GM06990 (cell line): ENCODE measurements around the gene ADCK2.
A peak's percentile ranks its signal among the peaks of the same experiment; 100 is the strongest.
"Not testable (repeated sequence)": the region's sequence is repeated elsewhere in the genome, so short reads cannot be mapped to it uniquely, and the experiment has no call there.

Source experiments
- DNase-seq: peaks from one replicate; pipeline ENCODE4 v3.0.0-alpha.2; 2011; ENCODE audit not compliant: insufficient read length; ENCODE audit errors: extremely low read depth
- H3K27me3 ChIP-seq: replicated peaks from 2 replicates; pipeline ENCODE4 v1.6.0; 2011; ENCODE audit warnings: low read length; ENCODE audit not compliant: control insufficient read depth, insufficient read depth
- H3K36me3 ChIP-seq: 2 replicates; pipeline ENCODE4 v1.5.1; 2011; ENCODE audit warnings: low read length; ENCODE audit not compliant: control insufficient read depth, insufficient read depth
- H3K4me3 ChIP-seq: replicated peaks from 2 replicates; pipeline ENCODE4 v1.5.1; 2011; ENCODE audit warnings: low read depth, mild to moderate bottlenecking, control low read depth, low read length
- TF ChIP-seq, protein P1 (sequence below): IDR thresholded peaks from 2 replicates; pipeline ENCODE4 v1.5.1; 2011; ENCODE audit warnings: low read length, control low read depth, mild to moderate bottlenecking, inconsistent platforms; ENCODE audit not compliant: insufficient read depth, poor library complexity, severe bottlenecking

ADCK2 gene

DNA sequence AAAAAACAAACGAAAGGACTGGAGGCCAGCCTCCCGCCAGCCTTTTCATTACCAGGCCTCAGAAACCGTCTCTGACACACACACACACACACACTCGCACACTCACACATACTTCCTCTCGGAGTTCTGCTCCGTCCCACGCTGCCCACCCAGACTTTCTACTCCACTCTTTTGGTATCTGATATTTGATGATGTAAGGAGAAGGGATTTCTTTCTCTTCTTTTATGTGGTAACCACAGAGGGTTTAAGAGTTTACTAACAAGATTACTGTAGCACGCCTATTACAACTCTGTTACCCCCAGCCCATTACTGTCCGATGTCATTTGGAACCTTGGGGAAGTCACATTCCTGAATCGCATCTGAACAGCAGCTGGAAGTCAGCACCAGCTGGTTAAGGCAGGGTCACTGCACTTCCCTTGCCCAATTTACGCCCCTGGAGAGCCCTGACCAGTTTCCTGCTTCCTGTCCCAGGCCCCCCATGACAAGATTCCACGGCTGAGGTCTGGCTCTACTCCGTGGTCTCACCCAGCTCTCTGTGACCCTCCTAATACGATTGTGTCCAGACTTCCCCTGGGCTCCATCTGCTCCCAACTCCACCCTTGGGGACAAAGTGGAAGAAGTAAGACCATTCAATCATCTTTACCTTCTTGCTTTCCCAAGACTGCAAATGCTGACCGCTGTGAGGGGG, 33.2 kb upstream of the ADCK2 start:
- TF ChIP-seq, protein P1, sequence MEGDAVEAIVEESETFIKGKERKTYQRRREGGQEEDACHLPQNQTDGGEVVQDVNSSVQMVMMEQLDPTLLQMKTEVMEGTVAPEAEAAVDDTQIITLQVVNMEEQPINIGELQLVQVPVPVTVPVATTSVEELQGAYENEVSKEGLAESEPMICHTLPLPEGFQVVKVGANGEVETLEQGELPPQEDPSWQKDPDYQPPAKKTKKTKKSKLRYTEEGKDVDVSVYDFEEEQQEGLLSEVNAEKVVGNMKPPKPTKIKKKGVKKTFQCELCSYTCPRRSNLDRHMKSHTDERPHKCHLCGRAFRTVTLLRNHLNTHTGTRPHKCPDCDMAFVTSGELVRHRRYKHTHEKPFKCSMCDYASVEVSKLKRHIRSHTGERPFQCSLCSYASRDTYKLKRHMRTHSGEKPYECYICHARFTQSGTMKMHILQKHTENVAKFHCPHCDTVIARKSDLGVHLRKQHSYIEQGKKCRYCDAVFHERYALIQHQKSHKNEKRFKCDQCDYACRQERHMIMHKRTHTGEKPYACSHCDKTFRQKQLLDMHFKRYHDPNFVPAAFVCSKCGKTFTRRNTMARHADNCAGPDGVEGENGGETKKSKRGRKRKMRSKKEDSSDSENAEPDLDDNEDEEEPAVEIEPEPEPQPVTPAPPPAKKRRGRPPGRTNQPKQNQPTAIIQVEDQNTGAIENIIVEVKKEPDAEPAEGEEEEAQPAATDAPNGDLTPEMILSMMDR: no peak
- Histone ChIP-seq H3K27me3 (peaks cover 5% of the 10 kb centered on the region), H3K36me3 (no peaks in the 10 kb centered on the region), H3K4me3 (no peak overlapping the region)
- no peak for DNase-seq

DNA sequence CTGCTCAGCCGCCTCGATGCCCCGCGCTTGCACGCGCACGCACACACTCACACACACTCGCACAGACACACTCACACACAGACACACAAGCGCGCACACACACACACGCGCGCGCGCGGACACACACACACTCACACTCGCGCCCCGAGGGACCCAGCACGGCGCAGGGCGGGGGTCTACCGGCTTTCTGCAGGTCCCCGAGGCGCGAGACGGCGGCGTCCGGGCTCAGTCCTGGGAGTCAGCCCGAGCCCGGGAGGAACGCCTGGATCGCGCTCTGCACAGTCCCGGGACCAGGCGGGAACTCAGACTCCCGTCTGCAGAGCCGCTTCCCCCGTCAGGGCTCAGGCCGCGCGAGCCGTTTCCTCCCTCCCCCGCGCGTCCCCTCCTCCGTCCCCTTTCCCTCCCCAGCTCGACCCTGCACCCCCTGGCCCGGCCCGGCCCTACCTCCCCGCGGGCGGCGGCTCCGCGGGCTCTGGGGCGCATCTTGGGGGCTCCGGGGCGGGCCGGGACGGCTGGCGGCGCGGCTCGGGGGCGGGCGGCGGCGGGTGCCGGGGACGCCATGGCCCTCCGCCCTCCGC, 32.6 kb upstream of the ADCK2 start:
- no peaks in the 10 kb centered on the region for H3K36me3 ChIP-seq
- DNase-seq: no peak
- TF ChIP-seq, protein P1: no peak
- H3K4me3 ChIP-seq: no peak overlapping the region
- peaks cover 5% of the 10 kb centered on the region for H3K27me3 ChIP-seq

DNA sequence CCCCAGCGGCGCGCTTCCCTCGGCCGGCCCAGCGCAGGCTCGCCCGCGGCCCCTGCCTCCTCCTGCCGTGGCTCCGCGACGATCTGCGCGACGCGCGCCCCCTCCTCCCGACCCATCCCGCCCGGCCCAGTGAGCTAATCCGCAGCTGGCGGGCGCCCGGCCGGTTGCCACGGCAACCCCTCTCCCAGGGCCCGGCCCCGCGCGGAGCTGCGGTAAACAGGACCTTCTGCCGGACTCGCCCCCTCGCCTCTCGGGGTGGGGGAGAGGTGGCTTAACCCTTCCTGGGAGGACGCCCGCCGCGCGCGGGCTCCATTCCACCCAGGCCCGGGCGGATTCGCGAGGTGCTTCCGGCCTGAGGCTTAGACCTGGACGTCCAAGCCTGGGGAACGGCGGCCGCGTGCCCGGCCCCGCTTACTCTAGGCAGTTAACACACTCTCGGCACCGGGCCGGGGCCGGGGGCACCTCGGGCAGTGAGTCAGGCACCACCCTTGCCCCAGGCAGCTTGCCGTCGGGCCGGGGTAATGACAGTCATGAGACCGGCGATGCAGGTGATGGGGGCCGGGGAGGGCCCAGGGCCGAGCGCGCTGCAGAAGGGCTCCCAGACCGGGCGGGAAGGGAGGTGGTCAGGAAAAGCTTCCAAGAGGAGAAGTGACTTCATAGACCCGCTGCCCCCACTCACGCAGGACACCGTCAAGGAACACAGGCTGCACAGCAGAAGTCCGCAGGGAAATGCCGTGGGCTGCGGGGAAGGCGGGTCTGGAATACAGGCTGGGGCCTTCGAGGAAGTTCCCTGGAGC, 31.8 kb upstream of the ADCK2 start, which contains the start of gene DENND2A:
TSS of gene DENND2A (minus strand) at position 87 of the 797 bp plus-strand sequence. CDS start 38,416 bp downstream, outside the sequence.
- TF ChIP-seq, protein P1: no peak
- peaks cover 5% of the 10 kb centered on the region for H3K27me3 ChIP-seq
- H3K36me3 ChIP-seq: no peaks in the 10 kb centered on the region
- H3K4me3 ChIP-seq: no peak within 1 kb of the TSS
- peak; percentile 36 for DNase-seq

DNA sequence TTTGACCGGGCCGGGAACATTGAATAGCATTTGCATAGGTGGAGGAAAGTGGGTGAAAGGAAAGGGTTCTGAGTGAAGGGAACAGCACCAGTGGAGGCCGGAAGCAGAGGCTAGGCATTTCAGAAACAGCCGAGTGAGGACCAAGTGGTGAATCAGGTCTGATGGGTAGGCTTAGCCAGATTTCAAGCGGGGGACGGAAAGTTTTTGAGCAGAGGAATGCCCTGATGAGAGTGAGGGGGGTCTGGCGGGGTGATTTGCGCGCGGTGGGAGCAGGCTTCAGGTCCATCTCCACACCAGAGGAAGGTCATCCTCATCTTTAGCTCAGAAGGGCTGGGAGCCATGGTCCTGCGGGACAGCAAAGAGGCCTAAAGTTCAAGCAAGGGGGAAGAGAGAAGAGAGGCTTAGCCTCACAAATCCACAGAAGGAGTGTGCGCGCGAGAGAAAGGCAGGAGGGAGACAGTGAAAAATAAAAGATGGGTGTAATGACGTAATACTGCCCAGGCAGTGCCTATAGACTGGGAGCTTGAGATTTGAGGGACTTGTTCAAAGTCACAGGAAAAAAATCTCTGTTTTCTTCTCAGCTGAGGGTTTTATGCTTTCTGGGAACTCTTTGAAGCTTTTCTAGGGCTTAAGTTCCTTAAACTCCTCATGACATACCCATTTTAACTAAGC, 31.1 kb upstream of the ADCK2 start:
- Histone ChIP-seq H3K27me3 (peaks cover 5% of the 10 kb centered on the region; the same call in 1 of the 2 replicates), H3K4me3 (no peak overlapping the region), H3K36me3 (no peaks in the 10 kb centered on the region)
- TF ChIP-seq, protein P1: no peak
- DNase-seq: no peak

DNA sequence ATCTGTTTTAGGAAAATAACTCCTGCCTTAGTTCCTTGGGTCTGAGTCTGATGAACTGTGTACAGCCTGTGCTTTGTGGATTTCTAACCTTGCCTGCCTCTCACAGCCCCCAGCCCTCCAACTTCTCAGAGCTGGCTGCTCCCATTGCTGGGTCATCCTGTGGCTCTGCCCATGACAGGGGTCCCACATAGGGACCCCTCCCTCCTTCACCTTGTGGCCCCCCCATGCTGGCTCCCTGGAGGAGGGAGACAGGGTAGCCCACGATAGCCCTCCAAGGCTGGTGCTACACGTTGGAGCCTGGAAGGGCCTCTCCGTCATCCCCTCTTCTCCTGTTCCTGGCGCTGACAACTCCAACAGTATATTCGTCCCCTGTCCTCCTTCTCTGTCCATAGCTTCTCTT, 29.3 kb upstream of the ADCK2 start:
- no peak overlapping the region for H3K4me3 ChIP-seq
- TF ChIP-seq, protein P1: no peak
- peaks cover 5% of the 10 kb centered on the region; the same call in 1 of the 2 replicates for H3K27me3 ChIP-seq
- DNase-seq: no peak
- H3K36me3 ChIP-seq: no peaks in the 10 kb centered on the region

DNA sequence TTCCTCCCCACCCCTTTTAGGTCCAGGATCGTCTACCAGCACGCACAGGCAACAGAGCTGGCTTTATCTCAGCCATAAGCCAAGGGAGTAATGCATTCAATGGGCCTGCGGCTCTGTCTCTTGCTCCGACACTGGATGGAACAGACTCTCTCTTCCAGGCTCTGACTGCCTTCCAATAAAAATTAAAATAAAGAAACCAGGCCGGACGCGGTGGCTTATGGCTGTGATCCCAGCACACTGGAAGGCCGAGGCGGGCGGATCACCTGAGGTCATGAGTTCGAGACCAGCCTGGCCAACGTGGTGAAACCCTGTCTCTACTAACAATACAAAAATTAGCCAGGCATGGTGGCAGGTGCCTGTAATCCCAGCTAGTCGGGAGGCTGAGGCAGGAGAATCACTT, 28.0 kb upstream of the ADCK2 start:
- not testable (repeated sequence) for H3K36me3 ChIP-seq, H3K27me3 ChIP-seq, DNase-seq, H3K4me3 ChIP-seq
